Skin of body (tissue), 2 donors: ENCODE data around the gene LSM14A. TPM values are rescaled to one million over a fixed set of nuclear protein-coding genes. Genes with fewer than 3 reads are reported as not detected.
"Not testable (repeated sequence)": the region's sequence is repeated elsewhere in the genome, so short reads cannot be mapped to it uniquely, and the experiment has no call there.

Source experiments
- DNase-seq: peaks from one replicate; lab custom pipeline; 2025; lab: John Stamatoyannopoulos, UW
- total RNA-seq: library from RNA; depleted of rRNA; stranded (reverse); fragments of >200 nt; gene quantifications from one replicate; pipeline ENCODE4 v1.2.3, GENCODE V29; 2014

The LSM14A gene
- total RNA-seq, 1 donor from 2014 or later: 111 TPM

GRCh38 chr19:34189917-34190425 lies 17.7 kb downstream of the LSM14A start:
- no peak for DNase-seq

GRCh38 chr19:34191355-34191962 lies 19.2 kb downstream of the LSM14A start:
- no peak for DNase-seq

- no peak for DNase-seq
Measured at GRCh38 chr19:34193439-34193838, 21.1 kb downstream of the LSM14A start.

GRCh38 chr19:34193876-34194275 lies 21.6 kb downstream of the LSM14A start:
- no peak for DNase-seq

GRCh38 chr19:34201133-34201532 lies 28.8 kb downstream of the LSM14A start:
- DNase-seq: no peak

GRCh38 chr19:34205324-34205723 lies 33.0 kb downstream of the LSM14A start:
- DNase-seq: not testable (repeated sequence)

- DNase-seq: no peak
Measured at GRCh38 chr19:34208291-34208884, 36.1 kb downstream of the LSM14A start.

- DNase-seq: no peak
Measured at GRCh38 chr19:34209726-34210125, 37.4 kb downstream of the LSM14A start.

GRCh38 chr19:34213283-34213682 lies 41.0 kb downstream of the LSM14A start:
- DNase-seq: no peak

GRCh38 chr19:34214040-34214439 lies 41.7 kb downstream of the LSM14A start:
- DNase-seq: no peak

- DNase-seq: no peak
Measured at GRCh38 chr19:34215006-34215665, 42.8 kb downstream of the LSM14A start.

- no peak for DNase-seq
Measured at GRCh38 chr19:34215666-34216038, 43.3 kb downstream of the LSM14A start.

- DNase-seq: not testable (repeated sequence)
Measured at GRCh38 chr19:34216745-34217219, 44.5 kb downstream of the LSM14A start.

- DNase-seq: no peak
Measured at GRCh38 chr19:34217952-34218817, 45.9 kb downstream of the LSM14A start.

GRCh38 chr19:34218818-34219164 lies 46.5 kb downstream of the LSM14A start:
- no peak for DNase-seq

- DNase-seq: no peak
Measured at GRCh38 chr19:34220472-34221063, 48.3 kb downstream of the LSM14A start.

- DNase-seq: no peak
Measured at GRCh38 chr19:34222386-34222785, 50.1 kb downstream of the LSM14A start.

- no peak for DNase-seq
Measured at GRCh38 chr19:34224996-34225658, 52.8 kb downstream of the LSM14A start.

- no peak for DNase-seq
Measured at GRCh38 chr19:34225659-34226015, 53.3 kb downstream of the LSM14A start.

- DNase-seq: no peak
Measured at GRCh38 chr19:34226036-34226435, 53.7 kb downstream of the LSM14A start.

- no peak for DNase-seq
Measured at GRCh38 chr19:34228347-34228746, 56.0 kb downstream of the LSM14A start.
